ENCODE measurements around the gene ZNF592.
"Not testable (repeated sequence)": the region's sequence is repeated elsewhere in the genome, so short reads cannot be mapped to it uniquely, and the experiment has no call there.

The ZNF592 gene, protein sequence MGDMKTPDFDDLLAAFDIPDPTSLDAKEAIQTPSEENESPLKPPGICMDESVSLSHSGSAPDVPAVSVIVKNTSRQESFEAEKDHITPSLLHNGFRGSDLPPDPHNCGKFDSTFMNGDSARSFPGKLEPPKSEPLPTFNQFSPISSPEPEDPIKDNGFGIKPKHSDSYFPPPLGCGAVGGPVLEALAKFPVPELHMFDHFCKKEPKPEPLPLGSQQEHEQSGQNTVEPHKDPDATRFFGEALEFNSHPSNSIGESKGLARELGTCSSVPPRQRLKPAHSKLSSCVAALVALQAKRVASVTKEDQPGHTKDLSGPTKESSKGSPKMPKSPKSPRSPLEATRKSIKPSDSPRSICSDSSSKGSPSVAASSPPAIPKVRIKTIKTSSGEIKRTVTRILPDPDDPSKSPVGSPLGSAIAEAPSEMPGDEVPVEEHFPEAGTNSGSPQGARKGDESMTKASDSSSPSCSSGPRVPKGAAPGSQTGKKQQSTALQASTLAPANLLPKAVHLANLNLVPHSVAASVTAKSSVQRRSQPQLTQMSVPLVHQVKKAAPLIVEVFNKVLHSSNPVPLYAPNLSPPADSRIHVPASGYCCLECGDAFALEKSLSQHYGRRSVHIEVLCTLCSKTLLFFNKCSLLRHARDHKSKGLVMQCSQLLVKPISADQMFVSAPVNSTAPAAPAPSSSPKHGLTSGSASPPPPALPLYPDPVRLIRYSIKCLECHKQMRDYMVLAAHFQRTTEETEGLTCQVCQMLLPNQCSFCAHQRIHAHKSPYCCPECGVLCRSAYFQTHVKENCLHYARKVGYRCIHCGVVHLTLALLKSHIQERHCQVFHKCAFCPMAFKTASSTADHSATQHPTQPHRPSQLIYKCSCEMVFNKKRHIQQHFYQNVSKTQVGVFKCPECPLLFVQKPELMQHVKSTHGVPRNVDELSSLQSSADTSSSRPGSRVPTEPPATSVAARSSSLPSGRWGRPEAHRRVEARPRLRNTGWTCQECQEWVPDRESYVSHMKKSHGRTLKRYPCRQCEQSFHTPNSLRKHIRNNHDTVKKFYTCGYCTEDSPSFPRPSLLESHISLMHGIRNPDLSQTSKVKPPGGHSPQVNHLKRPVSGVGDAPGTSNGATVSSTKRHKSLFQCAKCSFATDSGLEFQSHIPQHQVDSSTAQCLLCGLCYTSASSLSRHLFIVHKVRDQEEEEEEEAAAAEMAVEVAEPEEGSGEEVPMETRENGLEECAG (N-terminal part only)

DNA sequence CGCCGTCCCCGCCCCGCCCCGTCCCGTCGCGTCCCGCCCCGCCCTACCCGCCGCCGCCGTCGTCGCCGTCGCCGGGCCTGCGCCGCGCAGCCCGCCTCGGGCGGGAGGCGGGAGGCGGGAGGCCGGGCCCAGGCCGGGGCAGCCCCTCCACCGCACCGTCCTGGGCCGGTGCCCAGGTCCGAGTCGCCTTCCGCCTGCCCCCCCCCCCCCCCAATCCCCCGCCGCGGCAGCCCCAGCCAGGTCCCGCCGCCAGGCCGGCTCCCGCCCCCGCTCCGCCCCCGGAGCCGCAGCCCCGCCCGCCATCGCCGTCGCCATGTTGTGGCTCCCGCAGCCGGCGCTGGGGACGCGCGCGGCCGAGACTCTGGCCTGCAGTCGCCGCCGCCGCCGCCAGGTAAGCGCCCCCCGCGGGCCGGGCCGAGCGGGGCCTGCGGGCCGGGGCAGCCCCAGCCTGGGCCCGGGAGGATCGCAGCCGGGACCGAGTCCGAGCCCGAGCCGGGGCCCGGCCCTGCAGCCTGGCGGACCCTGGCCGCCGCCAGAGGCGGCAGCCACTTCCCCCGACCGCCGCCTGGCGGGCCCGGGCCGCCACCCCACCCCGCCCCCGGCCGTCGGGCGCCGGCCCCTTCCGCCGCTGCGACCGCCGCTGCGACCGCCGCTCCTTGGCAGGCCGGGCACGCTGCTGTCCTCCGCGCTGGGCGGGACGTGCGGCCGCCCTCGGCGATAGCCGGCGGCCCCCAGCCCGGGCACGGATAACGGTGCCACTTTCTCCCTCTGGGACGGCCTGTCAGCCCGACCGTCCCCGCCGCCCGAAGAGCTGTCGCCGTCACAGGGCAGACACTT lies at the start of gene ZNF592:
Gene ZNF592, plus strand, starts transcription at position 319 of the 837 bp plus-strand sequence. CDS start 34,084 bp downstream, outside the sequence.
- peak in 1 of 2 donors; percentile 65 for DNase-seq (ENCODE audit: low read depth in 2 of 2, low spot score in 1 of 2)

DNA sequence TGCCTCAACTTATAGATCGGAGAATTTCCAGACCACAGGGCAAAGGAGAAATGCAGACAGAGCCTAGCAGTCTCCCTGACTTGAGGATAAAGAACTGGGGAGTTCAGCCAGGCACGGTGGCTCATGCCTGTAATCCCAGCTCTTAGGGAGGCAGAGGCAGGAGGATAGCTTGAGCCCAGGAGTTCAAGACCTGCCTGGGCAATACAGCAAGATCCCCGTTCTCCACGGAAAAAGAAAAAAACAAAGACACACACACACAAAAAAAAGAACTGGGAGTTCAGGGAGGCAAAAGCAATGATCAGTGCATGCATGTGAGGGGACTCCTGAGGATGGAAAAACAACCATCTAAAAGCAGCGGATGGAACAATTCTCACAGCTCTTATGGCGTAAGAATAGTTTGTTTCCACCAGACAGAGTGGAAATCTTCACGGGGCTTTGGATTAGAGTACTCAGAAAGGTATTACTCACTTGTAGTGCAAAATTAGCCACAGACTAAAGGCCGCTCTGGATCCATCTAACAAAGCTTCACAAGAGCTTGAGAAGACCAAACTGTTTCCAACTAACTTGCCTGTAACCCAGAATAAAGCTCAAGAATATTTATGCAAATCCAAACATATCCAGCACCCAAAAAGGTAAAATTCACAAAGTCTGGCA lies 48.7 kb upstream of the ZNF592 start:
- no peak for DNase-seq (ENCODE audit: low read depth in 2 of 2, low spot score in 1 of 2)

DNA sequence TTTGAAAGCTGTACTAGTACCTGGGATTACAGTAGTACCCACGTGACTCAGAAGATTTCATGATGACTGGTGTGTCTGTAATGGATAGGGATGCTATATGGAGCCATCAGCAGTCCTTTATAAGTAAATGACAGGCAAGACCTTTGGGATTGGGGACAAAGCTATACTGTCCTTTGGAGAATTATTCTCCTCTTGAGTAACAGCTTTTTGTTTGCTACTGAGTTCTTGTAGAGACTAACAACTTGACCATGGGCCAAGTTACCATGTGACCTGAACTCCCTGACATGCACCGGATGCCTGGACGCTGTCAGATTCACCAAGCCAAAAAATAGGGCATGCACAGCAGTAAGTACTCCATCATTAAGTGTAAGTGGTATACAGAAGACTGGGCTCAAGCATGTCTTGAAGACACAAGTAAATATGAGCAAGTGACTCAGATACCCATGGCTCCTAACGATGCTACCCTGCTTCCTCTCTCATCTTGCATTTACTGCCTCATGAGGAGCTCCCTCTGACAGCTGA lies 45.4 kb upstream of the ZNF592 start:
- DNase-seq (ENCODE audit: low read depth in 2 of 2, low spot score in 1 of 2): no peak

DNA sequence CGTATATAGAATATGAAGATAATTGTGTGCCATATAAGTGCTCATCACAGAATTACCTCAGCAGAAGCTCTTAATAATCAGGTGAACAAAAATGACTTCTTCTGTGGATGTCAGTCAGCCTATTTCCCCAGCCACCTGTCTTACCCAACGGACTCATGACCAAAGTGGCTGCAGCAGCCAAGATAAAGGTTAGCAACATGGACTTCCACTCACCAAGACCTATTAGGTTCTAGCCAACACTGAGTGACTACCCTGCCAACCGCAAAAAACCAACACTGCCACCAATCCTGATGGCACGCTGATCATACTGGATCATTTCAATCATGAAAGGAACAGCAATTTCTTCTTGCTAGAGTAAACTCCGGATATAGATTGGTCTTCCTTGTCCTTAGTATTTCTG lies 44.6 kb upstream of the ZNF592 start:
- DNase-seq (ENCODE audit: low read depth in 2 of 2, low spot score in 1 of 2): no peak

DNA sequence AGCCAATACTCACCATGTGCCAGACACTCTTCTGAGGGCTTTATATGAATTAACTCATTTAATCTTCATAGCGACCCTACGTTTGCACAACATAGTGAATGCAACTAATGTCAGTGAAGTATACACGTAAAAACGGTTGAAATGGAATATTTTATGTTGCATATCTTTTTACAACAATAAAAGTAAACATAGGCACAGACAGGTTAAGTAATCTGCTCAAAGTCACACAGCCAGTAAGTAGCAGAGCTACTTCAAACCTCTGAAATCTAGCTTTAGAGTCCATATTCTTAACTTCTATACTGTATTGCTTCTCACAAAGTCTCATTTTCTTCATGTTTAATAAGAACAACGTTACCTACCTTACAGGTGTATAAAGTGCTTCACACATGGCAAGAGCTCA lies 34.0 kb upstream of the ZNF592 start:
- DNase-seq (ENCODE audit: low read depth in 2 of 2, low spot score in 1 of 2): no peak

DNA sequence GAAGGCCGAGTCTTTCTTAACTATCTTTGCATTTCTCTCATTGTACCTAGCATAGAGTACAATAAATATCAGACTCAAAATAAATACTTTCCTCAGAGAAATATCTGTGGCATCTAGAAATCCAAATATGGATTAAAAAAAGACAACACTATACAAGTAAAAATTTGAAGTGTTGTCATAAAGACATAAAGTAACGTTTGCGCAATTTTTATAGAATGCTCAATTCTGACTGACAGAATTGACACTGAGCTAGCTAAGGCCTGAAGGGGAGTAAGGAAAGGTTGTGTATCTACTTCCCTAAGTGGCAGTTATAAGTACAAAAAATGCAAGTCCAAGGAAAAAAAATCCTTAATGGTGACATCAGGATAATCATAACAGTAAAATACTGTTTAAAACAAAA lies 33.6 kb upstream of the ZNF592 start:
- DNase-seq (ENCODE audit: low read depth in 2 of 2, low spot score in 1 of 2): no peak

DNA sequence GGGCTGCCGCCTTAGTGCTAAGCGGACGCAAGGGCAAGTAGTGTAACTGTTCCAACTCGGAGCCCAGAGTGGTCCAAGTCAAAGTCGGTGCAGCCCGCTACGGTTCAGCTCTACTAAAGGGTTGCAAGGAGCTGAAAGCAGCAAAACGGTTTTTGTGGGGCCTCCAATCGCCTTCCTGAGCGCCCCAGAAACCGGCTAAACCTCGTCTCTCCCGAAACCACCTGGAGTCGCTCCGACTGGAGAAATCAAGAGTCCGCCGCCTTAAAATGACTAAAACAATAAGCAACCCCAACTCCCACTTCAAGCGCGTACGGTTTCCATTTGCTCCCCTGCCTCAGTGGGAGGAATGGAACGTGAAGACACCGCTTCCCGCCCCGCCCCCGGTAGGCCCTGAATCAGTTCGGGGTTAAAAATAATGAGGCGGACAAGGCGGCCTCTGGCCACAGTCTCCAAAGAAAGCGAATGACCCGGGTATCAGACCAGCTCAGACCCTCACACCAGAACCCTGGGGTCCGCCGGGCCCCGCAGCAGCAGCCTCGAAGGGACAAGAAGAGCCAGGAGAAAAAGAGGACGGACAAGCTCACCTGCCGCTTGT lies 32.9 kb upstream of the ZNF592 start:
- no peak for DNase-seq (ENCODE audit: low read depth in 2 of 2, low spot score in 1 of 2)

DNA sequence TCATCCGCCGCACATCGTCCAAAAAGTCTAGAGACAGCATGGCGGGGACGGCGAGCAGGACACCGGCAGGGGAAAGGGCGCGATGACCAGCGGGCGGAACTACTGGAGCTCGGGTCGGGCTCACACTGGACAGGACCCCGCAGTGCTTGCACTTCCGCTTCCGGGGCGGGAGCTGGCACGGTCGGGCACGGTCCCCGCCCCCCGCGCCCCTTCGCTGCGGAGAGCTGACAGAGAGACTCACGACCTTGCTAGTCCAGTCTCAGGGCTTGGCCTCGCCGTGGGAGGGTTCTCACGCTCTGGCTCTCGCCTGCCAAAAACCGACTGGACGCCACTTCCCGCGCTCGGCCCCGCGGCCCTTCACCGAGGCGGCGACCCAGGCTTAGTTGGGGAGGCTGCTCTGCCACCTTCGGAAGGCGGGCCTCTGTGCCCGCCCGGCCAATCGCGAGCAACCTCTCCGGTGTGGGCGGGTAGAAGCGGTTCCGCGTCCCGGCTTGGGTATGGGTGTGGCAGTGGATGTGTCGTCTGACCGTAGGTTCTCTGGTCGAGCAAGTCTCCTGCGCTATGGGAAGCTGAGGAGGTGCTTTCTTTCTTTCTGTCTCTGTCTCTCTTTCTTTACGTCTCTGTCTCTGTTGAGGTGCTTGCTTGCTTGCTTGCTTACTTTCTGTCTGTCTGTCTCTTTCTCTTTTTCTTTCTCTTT lies 32.2 kb upstream of the ZNF592 start, which contains the start of gene SEC11A:
Gene SEC11A, minus strand, starts transcription at position 104 of the 697 bp plus-strand sequence. Its CDS starts 64 bp downstream, at position 40.
- DNase-seq (ENCODE audit: low read depth in 2 of 2, low spot score in 1 of 2): peak; percentile 73 to 77

DNA sequence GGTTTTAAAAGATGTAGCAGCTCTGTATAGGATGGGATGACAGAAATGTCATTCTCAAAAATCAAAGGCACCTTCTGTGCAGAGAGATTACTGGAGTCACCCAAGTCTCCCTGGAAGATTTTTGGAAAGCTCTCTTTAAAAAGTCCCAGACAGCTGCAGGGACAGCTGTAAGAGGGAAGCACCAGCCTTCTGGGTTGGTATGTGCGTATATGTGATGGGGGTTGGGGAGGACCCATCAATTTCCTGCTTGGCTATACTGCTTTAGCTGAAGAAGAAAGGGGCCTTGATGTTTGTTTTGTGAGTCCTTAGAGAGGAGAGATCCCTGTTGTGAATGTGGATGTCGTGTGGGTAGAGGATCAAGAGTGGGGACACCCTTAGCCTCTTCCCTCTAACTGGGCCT lies 27.0 kb upstream of the ZNF592 start:
- no peak for DNase-seq (ENCODE audit: low read depth in 2 of 2, low spot score in 1 of 2)

DNA sequence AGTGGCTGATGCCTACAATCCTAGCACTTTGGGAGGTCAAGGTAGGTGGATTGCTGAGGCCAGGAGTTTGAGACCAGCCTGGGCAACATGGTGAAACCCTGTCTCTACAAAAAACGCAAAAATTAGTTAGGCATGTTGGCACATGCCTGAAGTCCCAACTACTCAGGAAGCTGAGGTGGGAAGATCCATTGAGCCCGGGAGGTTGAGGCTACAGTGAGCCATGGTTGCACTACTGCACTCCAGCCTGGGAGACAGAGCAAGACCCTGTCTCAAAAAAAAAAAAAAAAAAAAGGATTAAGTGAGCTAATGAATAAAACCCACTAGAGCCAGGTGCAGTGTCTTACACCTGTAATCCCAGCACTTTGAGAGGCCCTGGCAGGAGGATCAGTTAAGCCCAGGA lies 25.8 kb upstream of the ZNF592 start:
- no peak for DNase-seq (ENCODE audit: low read depth in 2 of 2, low spot score in 1 of 2)

DNA sequence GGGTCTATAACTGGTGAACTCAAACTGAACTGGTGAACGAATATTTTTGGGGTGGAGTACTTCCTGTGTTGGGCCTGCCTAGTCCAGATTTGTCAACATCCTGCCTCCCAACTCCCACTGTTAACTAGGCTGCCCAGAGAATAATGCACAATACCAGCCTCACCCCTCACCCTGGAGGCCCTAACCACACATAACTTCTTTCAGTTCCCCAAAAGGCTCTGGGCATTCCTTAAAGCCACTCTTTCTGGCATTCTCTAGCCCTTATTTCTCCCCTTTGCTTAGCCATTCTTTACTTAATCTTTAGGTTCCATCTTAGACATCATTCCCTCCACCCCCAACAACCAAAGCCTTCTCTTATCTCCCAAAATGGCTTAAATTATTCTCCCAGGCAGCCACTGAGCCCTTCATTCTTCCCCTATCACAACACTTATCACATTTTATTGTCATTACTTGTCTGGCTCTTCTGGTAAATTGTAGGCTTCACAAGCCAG lies 23.3 kb upstream of the ZNF592 start:
- no peak for DNase-seq (ENCODE audit: low read depth in 2 of 2, low spot score in 1 of 2)

DNA sequence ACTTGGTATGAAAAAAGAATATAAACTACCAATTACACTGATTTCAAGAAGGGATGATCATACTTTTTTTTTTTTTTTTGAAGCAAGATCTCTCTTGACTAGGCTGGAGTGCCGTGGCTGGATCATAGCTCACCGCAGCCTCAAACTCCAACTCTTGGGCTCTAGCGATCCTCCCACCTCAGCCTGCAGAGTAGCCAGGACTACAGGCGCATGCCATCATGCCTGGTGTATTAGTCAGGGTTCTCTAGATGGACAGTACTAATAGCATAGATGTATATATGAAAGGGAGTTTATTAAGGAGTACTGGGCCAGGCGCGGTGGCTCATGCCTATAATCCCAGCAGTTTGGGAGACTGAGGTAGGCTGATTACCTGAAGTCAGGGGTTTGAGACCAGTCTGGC lies 21.0 kb upstream of the ZNF592 start:
- no peak for DNase-seq (ENCODE audit: low read depth in 2 of 2, low spot score in 1 of 2)

DNA sequence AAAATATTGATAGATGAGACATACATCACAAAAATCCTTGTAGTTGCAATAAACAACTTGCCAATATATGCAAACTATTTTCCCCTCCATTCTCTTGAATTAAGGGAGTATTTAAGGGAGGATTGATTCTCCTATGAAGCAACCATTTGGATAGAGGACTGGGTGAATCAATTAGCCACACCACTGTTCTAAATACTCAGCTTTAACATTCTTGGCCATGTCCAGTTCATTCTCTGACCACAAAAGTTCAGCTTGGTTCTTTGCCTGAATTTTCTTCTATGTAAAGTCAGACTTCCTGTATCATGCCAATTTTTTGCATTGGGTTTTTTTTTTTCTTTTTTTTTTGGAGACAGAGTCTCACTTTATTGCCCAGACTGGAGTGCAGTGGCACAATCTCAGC lies 16.6 kb upstream of the ZNF592 start:
- no peak for DNase-seq (ENCODE audit: low read depth in 2 of 2, low spot score in 1 of 2)

DNA sequence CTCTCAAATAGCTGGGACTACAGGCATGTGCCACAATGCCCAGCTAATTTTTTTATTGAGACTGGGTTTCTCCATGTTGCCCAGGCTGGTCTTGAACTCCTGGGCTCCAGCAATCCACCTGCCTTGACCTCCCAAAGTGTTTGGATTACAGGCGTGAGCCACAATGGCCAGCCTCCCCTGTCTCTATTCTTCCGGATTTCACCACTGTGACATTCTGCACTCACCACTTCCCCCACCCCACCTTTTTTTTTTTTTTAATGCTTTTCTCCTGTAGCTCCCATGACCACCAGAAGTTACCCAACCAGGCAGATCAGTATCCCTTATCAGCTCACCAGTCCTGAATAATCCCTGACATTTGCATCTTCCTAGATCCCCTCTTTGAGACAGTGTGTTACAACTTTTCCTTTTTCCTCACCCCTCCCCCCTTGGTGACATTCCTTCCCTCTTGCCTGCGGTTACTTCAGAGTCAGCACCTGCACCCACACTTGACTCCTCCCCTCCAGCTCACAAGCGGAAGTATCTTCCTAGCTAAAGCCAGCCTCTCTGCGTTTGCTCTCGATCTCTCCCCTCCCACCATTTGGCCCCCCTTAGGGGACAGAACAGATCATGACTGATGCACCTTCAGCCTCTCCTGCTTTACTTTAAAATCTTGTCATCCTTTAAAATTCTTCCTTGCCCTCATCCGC lies 13.5 kb upstream of the ZNF592 start:
- DNase-seq (ENCODE audit: low read depth in 2 of 2, low spot score in 1 of 2): peak; percentile 31 to 60

DNA sequence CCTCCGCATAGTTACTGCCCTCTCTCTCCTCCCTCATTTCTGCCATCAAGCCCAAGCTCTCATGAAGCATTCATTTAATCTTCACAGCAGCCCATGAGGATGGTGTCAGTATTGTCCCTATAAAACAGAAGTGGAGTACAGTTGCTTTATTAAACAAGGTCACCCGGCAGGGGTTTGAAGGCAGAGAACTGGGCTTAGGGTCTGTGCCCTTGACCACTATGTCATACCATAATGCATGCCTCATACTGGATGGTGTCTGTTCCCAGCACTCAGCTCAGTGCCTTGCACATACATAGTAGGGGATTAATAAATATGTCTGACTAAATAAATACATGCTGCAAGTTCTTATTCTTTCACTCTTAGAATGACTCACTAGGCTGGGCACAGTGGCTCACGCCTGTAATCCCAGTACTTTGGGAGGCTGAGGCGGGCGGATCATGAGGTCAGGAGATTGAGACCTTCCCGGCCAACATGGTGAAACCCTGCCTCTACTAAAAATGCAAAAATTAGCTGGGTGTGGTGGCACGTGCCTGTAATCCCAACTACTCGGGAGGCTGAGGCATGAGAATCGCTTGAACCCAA lies 12.8 kb upstream of the ZNF592 start:
- DNase-seq (ENCODE audit: low read depth in 2 of 2, low spot score in 1 of 2): not testable (repeated sequence)

DNA sequence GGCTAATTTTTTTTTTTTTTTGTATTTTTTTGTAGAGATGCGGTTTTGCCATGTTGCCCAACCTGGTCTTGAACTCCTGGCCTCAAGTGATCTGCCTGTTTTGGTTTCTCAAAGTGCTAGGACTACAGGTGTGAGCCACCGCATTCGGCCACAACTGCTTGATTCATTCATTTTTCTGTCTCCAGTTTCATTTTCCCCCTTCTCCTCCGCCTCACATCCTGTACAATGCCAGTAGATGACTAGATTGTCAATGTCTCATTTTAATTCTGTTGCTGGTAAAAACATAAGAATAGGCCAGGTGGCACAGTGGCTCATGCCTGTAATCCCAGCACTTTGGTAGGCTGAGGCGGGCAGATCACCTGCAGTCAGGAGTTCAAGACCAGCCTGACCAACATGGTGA lies 12.0 kb upstream of the ZNF592 start:
- DNase-seq (ENCODE audit: low read depth in 2 of 2, low spot score in 1 of 2): no peak

DNA sequence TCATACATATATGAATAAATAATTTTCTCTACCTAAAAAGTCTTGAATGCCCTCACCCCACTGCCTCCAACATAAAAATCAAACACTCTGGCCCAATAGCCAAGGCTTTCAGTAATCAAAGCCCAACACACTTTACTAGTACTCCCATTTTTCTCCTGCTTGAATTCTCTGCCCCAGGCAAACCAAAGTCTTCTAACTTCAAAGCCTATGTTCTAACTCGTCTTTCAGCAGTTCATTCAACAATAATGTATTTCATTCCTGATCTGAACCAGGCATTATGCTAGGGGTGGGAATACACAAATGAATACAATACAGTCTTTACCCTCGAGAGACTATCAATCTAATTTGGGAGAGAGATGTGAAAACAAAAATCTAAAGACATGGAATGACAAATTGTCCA lies 11.4 kb upstream of the ZNF592 start:
- DNase-seq (ENCODE audit: low read depth in 2 of 2, low spot score in 1 of 2): no peak

DNA sequence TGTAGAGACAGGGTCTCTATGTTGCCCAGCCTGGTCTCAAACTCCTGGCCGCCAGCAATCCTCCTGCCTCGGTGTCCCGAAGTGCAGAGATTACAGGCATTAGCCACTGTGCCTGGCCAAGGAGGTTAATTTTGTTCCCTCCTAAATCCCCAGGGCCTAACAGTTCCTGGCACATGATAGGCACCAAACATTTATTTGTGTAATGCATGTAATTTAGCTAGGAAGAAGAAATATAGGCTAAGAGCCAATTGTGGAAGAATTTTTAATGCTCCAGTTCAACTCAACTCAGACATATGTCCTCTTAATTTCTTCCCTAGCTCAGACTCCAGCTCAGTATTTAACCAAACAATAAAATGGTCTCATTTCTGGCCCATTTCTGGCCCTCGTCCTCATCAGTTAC lies 7.7 kb upstream of the ZNF592 start:
- DNase-seq (ENCODE audit: low read depth in 2 of 2, low spot score in 1 of 2): no peak

Data from stimulated activated CD8-positive, alpha-beta memory T cell treated with anti-CD3 and anti-CD28 coated beads, Interleukin-4, amount 100 ng/mL, for 4 hours (primary cell).